ENCODE results near the gene OSCP1.

OSCP1 gene

DNA sequence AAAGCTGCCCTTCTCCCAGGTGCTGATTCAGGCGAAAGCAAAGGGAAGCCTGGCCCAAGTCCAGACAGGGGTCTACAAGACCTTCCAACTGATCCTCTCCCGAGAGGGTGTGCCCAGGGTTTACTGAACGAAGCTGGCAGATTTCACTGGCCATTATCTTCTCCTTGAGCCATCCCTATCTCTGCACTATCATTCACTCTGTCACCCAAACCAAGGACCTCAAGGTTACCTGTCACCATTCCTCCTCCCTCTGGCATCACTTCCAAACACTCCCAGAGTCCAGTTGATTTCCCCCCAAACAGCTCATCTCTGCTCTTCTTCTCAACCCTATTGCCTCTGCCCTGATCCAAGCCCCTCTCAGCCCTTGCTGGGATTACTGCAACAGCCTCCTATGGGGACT, 69.5 kb downstream of the OSCP1 start:
- no peak for DNase-seq

DNA sequence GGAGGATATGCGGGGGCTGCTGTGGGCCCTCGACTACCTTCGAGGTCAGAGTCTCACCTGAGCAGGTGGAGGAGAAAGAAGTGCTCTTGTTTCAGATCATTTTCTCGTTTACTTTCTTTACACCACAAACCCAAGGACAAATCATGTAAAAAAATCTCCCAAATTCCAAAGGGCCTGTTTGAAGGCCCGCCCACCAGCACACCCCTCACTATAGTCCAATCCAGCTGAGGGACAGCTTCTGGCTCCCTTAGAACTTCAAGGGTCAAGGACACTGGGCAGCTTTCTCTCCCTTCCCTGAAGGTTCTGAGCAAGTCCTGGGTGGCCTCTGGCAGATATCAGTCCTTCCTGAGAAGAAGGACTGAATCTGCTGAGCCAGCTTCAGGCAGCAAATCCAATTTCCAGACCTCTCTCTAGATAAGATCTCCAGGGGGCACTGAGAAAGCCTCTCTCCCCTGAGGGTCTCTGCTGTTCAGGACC, 70.1 kb downstream of the OSCP1 start:
- no peak for DNase-seq

DNA sequence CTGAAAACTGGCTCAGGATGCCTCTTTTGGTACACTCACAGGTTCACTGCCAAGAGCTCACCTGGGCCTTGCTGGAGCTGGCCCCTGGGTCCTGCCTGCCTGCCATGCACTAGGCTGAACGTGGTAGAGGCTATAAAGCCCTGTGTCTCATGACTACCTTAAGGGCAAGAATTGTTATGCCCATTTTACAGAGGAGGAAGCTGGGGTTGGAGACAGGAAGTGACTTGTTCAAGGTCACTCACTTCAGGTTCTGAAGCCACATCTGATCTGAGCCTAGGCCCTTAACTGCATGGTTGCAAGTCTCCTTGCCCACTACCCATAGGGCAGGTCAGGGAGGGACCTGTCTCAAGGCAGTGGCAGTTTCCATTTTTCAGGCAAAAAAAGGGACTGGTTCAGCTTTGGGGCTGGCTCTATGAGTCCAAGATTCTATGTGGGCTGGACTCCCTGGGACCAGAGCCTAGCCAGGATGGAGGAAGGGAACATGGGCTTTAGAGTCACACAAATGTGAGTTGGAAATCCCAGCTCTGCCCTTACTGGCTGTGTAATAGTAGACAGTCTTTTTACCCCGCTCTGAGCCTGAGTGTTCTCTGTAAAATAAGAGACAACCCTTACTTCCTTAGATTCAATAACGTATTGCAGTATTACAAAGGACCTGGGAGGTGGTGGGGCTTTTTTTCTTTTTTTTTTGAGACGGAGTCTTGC, 72.3 kb downstream of the OSCP1 start:
- DNase-seq, result no peak

DNA sequence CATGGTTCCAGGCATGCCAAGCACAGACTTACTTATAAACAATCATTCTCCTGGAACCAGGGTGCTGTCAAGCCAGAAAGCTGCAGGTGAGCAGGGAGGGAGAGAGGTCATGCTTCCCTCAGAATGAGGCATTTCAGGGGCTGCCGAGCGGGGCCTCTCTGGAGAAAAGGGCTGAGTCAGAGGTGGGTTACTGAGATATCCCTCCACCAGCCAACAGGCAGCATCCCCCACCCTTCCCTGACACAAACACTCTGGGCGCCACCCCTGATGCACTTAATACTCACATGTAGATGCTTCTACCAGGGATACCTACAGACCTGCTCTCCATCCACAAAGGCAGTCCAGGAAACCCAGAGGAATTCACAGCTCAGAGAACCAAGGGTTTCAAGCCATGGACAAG, 77.6 kb downstream of the OSCP1 start:
- DNase-seq, result no peak

DNA sequence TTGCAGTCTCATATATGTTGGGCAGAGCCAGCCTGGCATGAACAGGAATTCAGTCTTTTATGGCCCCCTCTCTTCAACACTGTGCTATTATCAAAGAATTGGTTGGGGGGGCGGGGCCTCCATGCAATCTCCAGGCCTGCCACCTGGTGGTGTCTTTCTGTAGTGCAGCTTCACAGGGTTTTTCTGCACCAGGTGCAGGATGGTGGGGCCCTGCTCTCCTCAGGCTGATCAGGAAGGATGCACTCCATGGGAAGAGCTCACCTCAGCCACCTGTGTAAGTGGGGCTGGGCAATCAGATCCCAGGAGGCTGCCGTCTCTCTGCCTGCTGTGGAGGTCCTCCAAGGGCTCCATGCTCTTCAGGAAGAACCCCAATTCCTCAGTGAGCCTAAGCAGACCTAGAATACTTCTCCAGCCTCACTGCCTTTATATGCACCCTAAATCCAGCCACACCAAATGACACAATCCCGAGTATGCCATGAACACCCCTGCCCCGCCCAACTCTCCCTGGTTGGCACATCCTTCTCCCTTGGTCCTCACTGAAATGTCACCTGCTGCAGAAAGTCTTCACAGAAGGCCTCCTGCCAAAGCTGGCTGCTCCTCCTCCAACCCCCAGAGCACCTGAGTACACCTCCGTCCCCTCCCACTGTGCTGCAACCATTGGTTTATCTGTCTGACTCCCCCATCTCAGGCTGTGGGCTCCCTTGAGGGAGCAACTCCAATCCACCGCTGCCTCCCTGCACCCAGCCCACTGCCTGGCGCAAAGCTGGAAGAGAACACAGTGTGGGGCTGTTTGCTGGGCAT, 81.0 kb downstream of the OSCP1 start:
- peak; percentile 95 for DNase-seq
